Caco-2 (cell line): ENCODE results near the gene C2orf76. TPM values are rescaled to one million over a fixed set of nuclear protein-coding genes. Genes with fewer than 3 reads are reported as not detected.

Experiments
- BruUV-seq: library from RNA; stranded (reverse); fragments of 400-500 nt; replicated peaks from 2 replicates; lab custom pipeline; 2021; lab: Mats Ljungman, UMichigan
- CTCF ChIA-PET: fragments of 300-600 bp; sonication (Branson Sonifier 250); formaldehyde crosslinking; loops from one replicate; lab custom pipeline; 2022; ENCODE audit warnings: antibody characterized with exemption; lab: Charles Lee
- POLR2A ChIA-PET: fragments of 300-600 bp; sonication (Branson Sonifier 250); formaldehyde crosslinking; loops from one replicate; lab custom pipeline; 2022; ENCODE audit warnings: antibody characterized with exemption; lab: Charles Lee
- DNase-seq, 2 experiments: peaks; one replicate each; pipeline versions ENCODE4 v3.0.0 to v3.0.0-alpha.2; 2020 to 2022
- H3K27me3 ChIP-seq: replicated peaks from 2 replicates; pipeline ENCODE4 v1.6.0; 2011; ENCODE audit warnings: low read length; ENCODE audit not compliant: control insufficient read depth, insufficient read depth
- H3K36me3 ChIP-seq: 2 replicates; pipeline ENCODE4 v1.5.1; 2011; ENCODE audit warnings: low read length; ENCODE audit not compliant: control insufficient read depth, insufficient read depth
- H3K4me1 ChIP-seq: fragments of 250-450 bp; sonication (Bioruptor Pico); 2 replicates; pipeline ENCODE4 v1.5.1; 2020; ENCODE audit warnings: mild to moderate bottlenecking
- H3K4me3 ChIP-seq: 2 replicates; pipeline ENCODE4 v1.5.1; 2011; ENCODE audit warnings: low read depth, mild to moderate bottlenecking, control low read depth, low read length
- H3K9me3 ChIP-seq: fragments of 250-450 bp; sonication (Bioruptor Pico); 2 replicates; pipeline ENCODE4 v1.5.1; 2020; ENCODE audit warnings: mild to moderate bottlenecking, moderate library complexity
- H3K27ac Mint-ChIP-seq: one replicate; pipeline ENCODE4 v1.8.0; 2022; ENCODE audit warnings: mixed read lengths; ENCODE audit not compliant: unreplicated experiment
- H3K27me3 Mint-ChIP-seq: one replicate; pipeline ENCODE4 v1.8.0; 2022; ENCODE audit warnings: mixed read lengths; ENCODE audit not compliant: insufficient read depth, unreplicated experiment
- H3K36me3 Mint-ChIP-seq: one replicate; pipeline ENCODE4 v1.8.0; 2022; ENCODE audit warnings: mild to moderate bottlenecking, mixed read lengths; ENCODE audit not compliant: insufficient read depth, unreplicated experiment
- H3K4me1 Mint-ChIP-seq: one replicate; pipeline ENCODE4 v1.8.0; 2022; ENCODE audit warnings: low read depth, mixed read lengths; ENCODE audit not compliant: unreplicated experiment
- H3K4me3 Mint-ChIP-seq: one replicate; pipeline ENCODE4 v1.8.0; 2022; ENCODE audit warnings: mild to moderate bottlenecking, moderate library complexity, mixed read lengths; ENCODE audit not compliant: unreplicated experiment
- H3K9me3 Mint-ChIP-seq: one replicate; pipeline ENCODE4 v1.8.0; 2022; ENCODE audit warnings: mixed read lengths; ENCODE audit not compliant: unreplicated experiment
- CTCF ChIP-seq, 2 experiments: fragments of 200-600 bp in 1 of 2; IDR thresholded peaks; 1 replicate in 1 of 2; 2 replicates in 1 of 2; pipeline versions ENCODE4 v1.5.1 to v1.8.0; 2011 to 2022; ENCODE audit warnings: antibody characterized with exemption in 1 of 2, control low read depth in 1 of 2, inconsistent platforms in 1 of 2, low read depth in 1 of 2, low read length in 1 of 2, mild to moderate bottlenecking in 1 of 2, moderate library complexity in 1 of 2; ENCODE audit not compliant: insufficient read depth in 1 of 2, severe bottlenecking in 1 of 2, unreplicated experiment in 1 of 2
- intact Hi-C: fragments of 100-400 bp; cut with micrococcal nuclease; formaldehyde crosslinking; loops from one replicate; pipeline ENCODE4 v1.10.0; 2022; ENCODE audit not compliant: unreplicated experiment
- total RNA-seq: library from RNA; stranded (reverse); gene quantifications from 2 replicates; pipeline ENCODE4 v1.2.3, GENCODE V29; 2022

Gene C2orf76
- total RNA-seq, 1 experiment from 2014 or later: 6.5 TPM

- POLR2A ChIA-PET: no interaction called here
These were observed 23.1 kb upstream of the C2orf76 start for GRCh38 chr2:119389615-119390306.

DNA sequence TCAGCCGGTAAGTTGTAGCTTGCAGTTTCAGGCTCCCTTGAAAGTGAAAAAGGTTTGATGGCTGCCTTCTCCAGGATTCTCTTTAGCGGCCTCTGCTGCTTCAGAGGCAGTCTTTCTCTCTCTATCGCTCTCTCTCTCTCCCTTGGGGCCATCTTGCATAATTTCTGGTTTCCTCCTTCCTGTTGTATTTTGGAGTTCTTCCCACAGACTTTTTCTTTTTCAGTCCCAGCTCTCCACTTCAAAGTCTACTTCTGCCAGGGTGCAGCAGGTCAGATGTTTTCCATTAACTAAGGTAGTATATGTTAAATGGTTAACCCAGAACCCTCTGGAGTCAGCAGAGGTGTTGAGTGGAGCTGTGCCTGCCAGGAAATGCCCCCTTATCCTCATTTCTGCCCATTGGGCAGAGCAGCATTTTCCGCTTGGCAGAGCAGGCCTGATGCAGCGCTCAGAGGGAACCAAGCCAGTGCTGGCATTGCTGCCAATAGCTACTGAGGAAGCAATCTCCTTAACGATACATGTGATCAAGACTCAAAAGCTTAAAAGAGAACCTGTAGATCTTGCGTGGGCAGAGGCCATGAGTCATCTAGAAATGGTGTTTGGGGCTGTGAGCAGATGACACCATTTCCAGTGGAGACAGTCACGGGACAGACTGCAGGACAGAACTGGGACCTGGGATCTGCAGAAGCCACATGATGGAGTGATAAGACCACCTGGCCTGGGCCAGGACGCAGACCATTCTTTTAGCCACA, 20.9 kb upstream of the C2orf76 start:
- no peak overlapping the region for H3K27ac Mint-ChIP-seq
- H3K4me1 Mint-ChIP-seq: peaks cover 7% of the 10 kb centered on the region
- peaks cover 9% of the 10 kb centered on the region; the same call in 1 of the 2 replicates for H3K4me1 ChIP-seq
- TF ChIP-seq CTCF (IDR thresholded peaks at IDR 0.05; ENCODE audit: insufficient read depth in 1 of 2, low read depth in 1 of 2, low read length in 1 of 2, severe bottlenecking in 1 of 2, unreplicated experiment in 1 of 2): peak in 1 of 2 experiments; percentile 13
- H3K4me3 Mint-ChIP-seq: no peak overlapping the region
- no peaks in the 10 kb centered on the region; the same call in 1 of the 2 replicates for H3K27me3 ChIP-seq
- no TSS peak for BruUV-seq
- H3K9me3 Mint-ChIP-seq: no peaks in the 10 kb centered on the region
- peaks cover 5% of the 10 kb centered on the region for H3K27me3 Mint-ChIP-seq
- ChIA-PET CTCF (no interaction called here), POLR2A (no interaction called here)
- DNase-seq: no peak
- H3K9me3 ChIP-seq: no peaks in the 10 kb centered on the region
- H3K4me3 ChIP-seq: no peak overlapping the region
- intact Hi-C loops: no loop called here
- H3K36me3 ChIP-seq: no peaks in the 10 kb centered on the region
- no peaks in the 10 kb centered on the region for H3K36me3 Mint-ChIP-seq

More at GRCh38 chr2:119389615-119390306, 23.1 kb upstream of the C2orf76 start:
- H3K4me3 ChIP-seq: no peak overlapping the region
- H3K27ac Mint-ChIP-seq: no peak overlapping the region
- H3K4me3 Mint-ChIP-seq: no peak overlapping the region
- H3K4me1 Mint-ChIP-seq: peaks cover 7% of the 10 kb centered on the region
- no TSS peak for BruUV-seq
- H3K4me1 ChIP-seq: peaks cover 9% of the 10 kb centered on the region; the same call in 1 of the 2 replicates
- CTCF ChIA-PET: no interaction called here
- H3K36me3 ChIP-seq: no peaks in the 10 kb centered on the region
- intact Hi-C loops: no loop called here
- no peaks in the 10 kb centered on the region for H3K9me3 ChIP-seq
- TF ChIP-seq CTCF (IDR thresholded peaks at IDR 0.05; ENCODE audit: insufficient read depth in 1 of 2, low read depth in 1 of 2, low read length in 1 of 2, severe bottlenecking in 1 of 2, unreplicated experiment in 1 of 2): no peak
- no peak for DNase-seq
- no peaks in the 10 kb centered on the region for H3K9me3 Mint-ChIP-seq
- H3K27me3 Mint-ChIP-seq: no peaks in the 10 kb centered on the region
- no peaks in the 10 kb centered on the region for H3K27me3 ChIP-seq
- H3K36me3 Mint-ChIP-seq: no peaks in the 10 kb centered on the region

DNA sequence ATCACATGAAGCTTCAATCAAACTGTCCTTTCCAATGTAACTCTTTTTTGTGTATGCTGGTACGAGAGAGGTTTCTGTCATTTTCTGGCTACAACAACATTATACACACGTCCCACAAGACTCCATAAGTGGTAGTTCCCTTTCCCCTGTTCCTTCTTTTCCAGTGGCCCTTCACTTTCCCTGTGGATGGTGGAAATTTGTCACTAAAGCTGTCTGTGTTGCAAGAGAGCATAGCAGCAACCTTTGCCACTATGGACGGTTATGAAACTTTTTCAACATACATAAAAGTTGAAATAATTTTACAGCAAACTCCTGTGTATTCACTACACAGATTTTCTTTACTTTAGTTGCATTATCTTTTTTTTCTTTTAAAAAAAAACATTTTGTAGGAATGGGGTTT, 18.8 kb upstream of the C2orf76 start:
- Mint-ChIP-seq H3K27ac (no peak overlapping the region), H3K4me1 (peaks cover 7% of the 10 kb centered on the region), H3K4me3 (no peak overlapping the region), H3K27me3 (peaks cover 5% of the 10 kb centered on the region), H3K36me3 (no peaks in the 10 kb centered on the region), H3K9me3 (no peaks in the 10 kb centered on the region)
- intact Hi-C loops: no loop called here
- no peak overlapping the region for H3K4me3 ChIP-seq
- no peak for DNase-seq
- H3K36me3 ChIP-seq: no peaks in the 10 kb centered on the region
- BruUV-seq: no TSS peak
- H3K4me1 ChIP-seq: peaks cover 9% of the 10 kb centered on the region; the same call in 1 of the 2 replicates
- H3K9me3 ChIP-seq: no peaks in the 10 kb centered on the region
- H3K27me3 ChIP-seq: no peaks in the 10 kb centered on the region; the same call in 1 of the 2 replicates
- CTCF ChIA-PET: no interaction called here
- no peak for TF ChIP-seq CTCF (IDR thresholded peaks at IDR 0.05; ENCODE audit: insufficient read depth in 1 of 2, low read depth in 1 of 2, low read length in 1 of 2, severe bottlenecking in 1 of 2, unreplicated experiment in 1 of 2)
- POLR2A ChIA-PET: no interaction called here
